GM12878 (cell line): ENCODE results near the gene NKAIN1. TPM values are rescaled to one million over a fixed set of nuclear protein-coding genes. Genes with fewer than 3 reads are reported as not detected.

Source experiments
- ATAC-seq: fragments of 200-7000 bp; cut with Tn5 transposase; 3 replicates; pipeline ENCODE4 v1.9.1; 2020; ENCODE audit warnings: mild to moderate bottlenecking, moderate library complexity
- BruUV-seq: library from RNA; stranded (reverse); fragments of 400-500 nt; replicated peaks from 2 replicates; lab custom pipeline; 2021; lab: Mats Ljungman, UMichigan
- CTCF ChIA-PET: fragments of 300-600 bp; sonication (Branson Sonifier 250); formaldehyde crosslinking; extraction: SDS; loops from one replicate; lab custom pipeline; 2021; ENCODE audit warnings: inconsistent platforms; lab: Yijun Ruan, JAX
- POLR2A ChIA-PET: fragments of 350-600 bp; formaldehyde crosslinking; extraction: SDS; loops from one replicate; lab custom pipeline; 2021; ENCODE audit warnings: inconsistent platforms; lab: Charles Lee
- RAD21 ChIA-PET: fragments of 300-600 bp; sonication (Branson Sonifier 250); formaldehyde crosslinking; loops from one replicate; lab custom pipeline; 2023; ENCODE audit warnings: antibody characterized with exemption; ENCODE audit not compliant: unreplicated experiment; lab: Charles Lee
- SMC1A ChIA-PET: fragments of 300-600 bp; sonication (Branson Sonifier 250); formaldehyde crosslinking; loops from one replicate; lab custom pipeline; 2023; ENCODE audit not compliant: unreplicated experiment, uncharacterized antibody; lab: Charles Lee
- DNase-seq: peaks from one replicate; pipeline ENCODE4 v3.0.0-alpha.2; 2011; ENCODE audit warnings: low read depth, low spot score
- FAIRE-seq: peaks from 3 replicates; lab custom pipeline; 2011; peaks lifted over from hg19 to GRCh38; lab: Jason Lieb, UNC
- H2AFZ ChIP-seq: 2 replicates; pipeline ENCODE4 v1.6.0; 2011; ENCODE audit warnings: low read depth, low read length, control low read depth; ENCODE audit not compliant: control insufficient read depth
- H3K27ac ChIP-seq: 2 replicates; pipeline ENCODE4 v1.5.1; 2011; ENCODE audit warnings: control low read depth; ENCODE audit not compliant: control insufficient read depth, insufficient read depth
- H3K27me3 ChIP-seq, 2 experiments: replicated peaks in 1 of 2; 2 replicates each; pipeline versions ENCODE4 v1.6.0 to v1.6.1; 2011; ENCODE audit warnings: low read length in 1 of 2; ENCODE audit not compliant: control insufficient read depth in 2 of 2, insufficient read depth in 2 of 2
- H3K36me3 ChIP-seq, 2 experiments: 2 replicates each; pipeline ENCODE4 v1.5.1; 2011; ENCODE audit warnings: low read length in 1 of 2; ENCODE audit not compliant: control insufficient read depth in 2 of 2, insufficient read depth in 2 of 2
- H3K4me1 ChIP-seq: 2 replicates; pipeline ENCODE4 v1.6.1; 2011; ENCODE audit warnings: mild to moderate bottlenecking, low read length, moderate library complexity, mixed read lengths; ENCODE audit not compliant: control insufficient read depth, insufficient read depth
- H3K4me2 ChIP-seq: 2 replicates; pipeline ENCODE4 v1.6.0; 2011; ENCODE audit warnings: control low read depth; ENCODE audit not compliant: control insufficient read depth, insufficient read depth
- H3K4me3 ChIP-seq: fragments of 200-600 bp; sonication (generic); 2 replicates; pipeline ENCODE4 v1.5.1; 2016
- H3K79me2 ChIP-seq: 2 replicates; pipeline ENCODE4 v1.6.0; 2011; ENCODE audit warnings: low read length; ENCODE audit not compliant: control insufficient read depth, insufficient read depth
- H3K9ac ChIP-seq: 2 replicates; pipeline ENCODE4 v1.8.0; 2011; ENCODE audit warnings: low read length, control low read depth, mixed read lengths; ENCODE audit not compliant: control insufficient read depth, insufficient read depth
- H3K9me3 ChIP-seq: replicated peaks from 3 replicates; pipeline ENCODE4 v1.5.1; 2011; ENCODE audit warnings: mild to moderate bottlenecking, low read length; ENCODE audit not compliant: control insufficient read depth, insufficient read depth
- H4K20me1 ChIP-seq: 2 replicates; pipeline ENCODE4 v1.6.0; 2011; ENCODE audit not compliant: control insufficient read depth, insufficient read depth
- BHLHE40 ChIP-seq, 2 experiments: fragments of 450-650 bp in 1 of 2; IDR thresholded peaks; 2 replicates each; pipeline ENCODE4 v1.6.1; 2011 to 2017; ENCODE audit warnings: low read depth in 2 of 2, borderline replicate concordance in 1 of 2, improper control_type of control experiment in 1 of 2, low read length in 1 of 2, mild to moderate bottlenecking in 1 of 2
- CBX3 ChIP-seq: fragments of 200-600 bp; sonication (generic); IDR thresholded peaks from 2 replicates; pipeline ENCODE4 v1.6.1; 2016; ENCODE audit warnings: low read depth, borderline replicate concordance
- CBX5 ChIP-seq: sonication (generic); IDR thresholded peaks from 2 replicates; pipeline ENCODE4 v1.6.1; 2016; ENCODE audit warnings: low read depth, moderate library complexity, mild to moderate bottlenecking, inconsistent platforms
- ESRRA ChIP-seq: IDR thresholded peaks from 2 replicates; pipeline ENCODE4 v1.6.1; 2012; ENCODE audit warnings: mild to moderate bottlenecking, low read length, improper control_type of control experiment
- FOS ChIP-seq: IDR thresholded peaks from 3 replicates; pipeline ENCODE4 v1.6.1; 2011; ENCODE audit warnings: borderline replicate concordance; ENCODE audit not compliant: insufficient read length; ENCODE audit errors: extremely low read depth
- MEF2B ChIP-seq: fragments of 450-650 bp; IDR thresholded peaks from 2 replicates; pipeline ENCODE4 v1.6.1; 2018; ENCODE audit warnings: mild to moderate bottlenecking, moderate library complexity; ENCODE audit not compliant: partially characterized antibody, poor library complexity, severe bottlenecking
- MTA2 ChIP-seq: fragments of 450-650 bp; IDR thresholded peaks from 2 replicates; pipeline ENCODE4 v1.6.1; 2016; ENCODE audit warnings: low read depth, mild to moderate bottlenecking, moderate library complexity
- RAD51 ChIP-seq: fragments of 450-650 bp; IDR thresholded peaks from 2 replicates; pipeline ENCODE4 v1.6.1; 2016; ENCODE audit warnings: moderate library complexity, mild to moderate bottlenecking, inconsistent platforms
- RB1 ChIP-seq: fragments of 450-650 bp; formaldehyde crosslinking; IDR thresholded peaks from 2 replicates; pipeline ENCODE4 v1.6.1; 2017; ENCODE audit warnings: mild to moderate bottlenecking, borderline replicate concordance
- SMAD5 ChIP-seq: IDR thresholded peaks from 2 replicates; pipeline ENCODE4 v1.6.1; 2016; ENCODE audit warnings: antibody characterized with exemption, low read depth
- SPI1 ChIP-seq: IDR thresholded peaks from 2 replicates; pipeline ENCODE4 v1.6.1; 2011; ENCODE audit warnings: low read depth, mild to moderate bottlenecking, low read length, moderate library complexity, borderline replicate concordance; ENCODE audit not compliant: insufficient read depth
- STAT3 ChIP-seq: IDR thresholded peaks from 2 replicates; pipeline ENCODE4 v1.6.1; 2011; ENCODE audit warnings: low read depth, low read length, improper control_type of control experiment
- TARDBP ChIP-seq: IDR thresholded peaks from 2 replicates; pipeline ENCODE4 v1.6.1; 2016; ENCODE audit warnings: borderline replicate concordance
- ZNF207 ChIP-seq: fragments of 450-650 bp; IDR thresholded peaks from 2 replicates; pipeline ENCODE4 v1.6.1; 2014; ENCODE audit warnings: antibody characterized with exemption, mild to moderate bottlenecking, borderline replicate concordance
- WGBS: methylation state at CpG from one replicate; pipeline ENCODE4 v1.1.6; 2016; ENCODE audit warnings: low lambda C conversion rate; ENCODE audit not compliant: insufficient replicate concordance, insufficient coverage; ENCODE audit errors: missing lambda C conversion rate; 5-methylcytosine and 5-hydroxymethylcytosine counted together
- in situ Hi-C: fragments of 300-500 bp; cut with MboI; formaldehyde crosslinking; loops from 9 replicates; pipeline ENCODE4 v1.14.3; 2018; ENCODE audit warnings: mixed read lengths
- intact Hi-C: fragments of 100-400 bp; cut with micrococcal nuclease; formaldehyde crosslinking; loops from one replicate; pipeline ENCODE4 v1.14.2; 2022; ENCODE audit not compliant: unreplicated experiment
- polyA plus RNA-seq, 11 experiments: library from polyadenylated mRNA; depleted of rRNA in 4 of 11; unstranded in 6 of 11; stranded (reverse) in 5 of 11; fragments of >200 nt; fragmentation: Nextera tagmentation in 4 of 11; fragmentation: Illumina TruSeq in 1 of 11; extraction: Ambion mirVana in 4 of 11; extraction: Trizol in 1 of 11; gene quantifications; 1 replicate in 1 of 11; 2 replicates in 10 of 11; pipeline versions ENCODE4 v1.2.1 to v1.2.3, GENCODE V29; 2011 to 2016; ENCODE audit warnings: inconsistent platforms in 2 of 11, missing spikeins in 2 of 11, low read depth in 1 of 11
- total RNA-seq, 4 experiments: library from RNA; depleted of rRNA in 3 of 4; stranded (reverse); fragments of >200 nt in 3 of 4; fragmentation: Illumina TruSeq in 1 of 4; extraction: Trizol in 1 of 4; gene quantifications; 2 replicates each; pipeline versions ENCODE4 v1.2.1 to v1.2.3, GENCODE V29; 2013 to 2021
- TF ChIP-seq, protein P1 (sequence below), 3 experiments: IDR thresholded peaks in 2 of 3; conservative IDR thresholded peaks in 1 of 3; 2 replicates each; pipeline ENCODE4 v1.5.1; 2011; ENCODE audit warnings: low read depth in 3 of 3, low read length in 3 of 3, mild to moderate bottlenecking in 3 of 3, control low read depth in 2 of 3, moderate library complexity in 2 of 3, inconsistent platforms in 1 of 3, mixed read lengths in 1 of 3; ENCODE audit not compliant: control insufficient read depth in 2 of 3, insufficient read depth in 1 of 3; ENCODE audit errors: extremely low read depth in 1 of 3
- TF ChIP-seq, protein P2 (sequence below): IDR thresholded peaks from 2 replicates; pipeline ENCODE4 v1.6.1; 2012; ENCODE audit warnings: mild to moderate bottlenecking, low read depth, low read length

The NKAIN1 gene
- total and polyA plus RNA-seq, 10 of the 15 experiments (the other 5 are each of a cell fraction or from before 2014, with no cell fraction given), result not detected

DNA sequence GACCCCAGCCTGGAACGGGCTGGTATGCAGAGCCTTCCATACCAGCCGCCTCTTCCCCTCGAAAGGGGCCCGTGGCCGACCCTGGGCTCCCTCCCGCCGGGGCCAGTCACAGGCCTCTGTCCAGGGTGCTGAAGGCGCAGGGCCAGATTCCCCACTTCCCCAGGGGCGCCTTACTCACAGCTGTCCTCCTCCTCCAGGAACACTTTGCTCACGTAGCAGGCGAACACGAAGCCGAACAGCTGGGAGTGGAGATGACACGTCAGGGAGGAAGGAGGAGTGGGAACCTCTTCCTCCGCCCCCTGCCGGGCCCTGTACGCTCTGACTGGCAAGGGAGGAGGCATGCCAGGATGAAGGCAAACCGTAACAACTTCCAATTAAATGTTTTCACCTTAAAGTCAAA, 57.3 kb downstream of the NKAIN1 start:
- POLR2A ChIA-PET, result interaction anchor here (0.6 kb wide), 1 partner anchor 98 kb away, joined by 5 read pairs; no protein-coding TSS in a partner anchor
- no TSS peak for BruUV-seq
- no peak overlapping the region for H3K4me3 ChIP-seq
- no peak overlapping the region for H3K27ac ChIP-seq
- peak; percentile 75 for ATAC-seq
- H3K4me1 ChIP-seq, result no peaks in the 10 kb centered on the region
- intact Hi-C loops, result no loop called here
- H3K36me3 ChIP-seq, result no peaks in the 10 kb centered on the region
- SMC1A ChIA-PET, result interaction anchor here (0.7 to 2.4 kb wide), 4 partner anchors 159 to 240 kb away, joined by 3 to 7 read pairs (median 4); no protein-coding TSS in a partner anchor
- WGBS, result 4% methylated on average over 16 of the region's 18 CpGs
- no peaks in the 10 kb centered on the region for H3K9me3 ChIP-seq
- no peaks in the 10 kb centered on the region for H3K79me2 ChIP-seq
- no peaks in the 10 kb centered on the region; a peak in 3 of 4 replicates for H3K27me3 ChIP-seq
- no peak for DNase-seq
- CTCF ChIA-PET, result interaction anchor here (0.7 to 6.1 kb wide), 8 partner anchors 9 to 367 kb away, joined by 3 to 47 read pairs (median 11); no protein-coding TSS in a partner anchor
- H2AFZ ChIP-seq, result no peak overlapping the region
- H4K20me1 ChIP-seq, result no peaks in the 10 kb centered on the region
- no peak for FAIRE-seq
- in situ Hi-C loops, result loop anchor here (5.0 to 10.0 kb wide), 2 partner anchors 242 to 355 kb away; no protein-coding TSS in a partner anchor
- H3K9ac ChIP-seq, result no peak overlapping the region
- RAD21 ChIA-PET, result interaction anchor here (0.5 to 3.6 kb wide), 3 partner anchors 49 to 607 kb away, joined by 3 to 20 read pairs (median 3); no protein-coding TSS in a partner anchor
- H3K4me2 ChIP-seq, result peak overlapping the region; percentile 36
- TF ChIP-seq ZNF207 (no peak), MTA2 (no peak), SMAD5 (no peak), RAD51 (no peak), MEF2B (no peak), CBX5 (no peak), RB1 (0 out of 2 replicates have a peak, but pooled peaks have one; percentile 35), TARDBP (no peak), CBX3 (no peak), BHLHE40 (IDR thresholded peaks at IDR 0.05; ENCODE audit: borderline replicate concordance in 1 of 2, low read depth in 2 of 2, low read length in 1 of 2) (no peak), STAT3 (no peak), SPI1 (0 out of 2 replicates have a peak, but pooled peaks have one; percentile 22), FOS (no peak), ESRRA (no peak)
- TF ChIP-seq, protein P1, sequence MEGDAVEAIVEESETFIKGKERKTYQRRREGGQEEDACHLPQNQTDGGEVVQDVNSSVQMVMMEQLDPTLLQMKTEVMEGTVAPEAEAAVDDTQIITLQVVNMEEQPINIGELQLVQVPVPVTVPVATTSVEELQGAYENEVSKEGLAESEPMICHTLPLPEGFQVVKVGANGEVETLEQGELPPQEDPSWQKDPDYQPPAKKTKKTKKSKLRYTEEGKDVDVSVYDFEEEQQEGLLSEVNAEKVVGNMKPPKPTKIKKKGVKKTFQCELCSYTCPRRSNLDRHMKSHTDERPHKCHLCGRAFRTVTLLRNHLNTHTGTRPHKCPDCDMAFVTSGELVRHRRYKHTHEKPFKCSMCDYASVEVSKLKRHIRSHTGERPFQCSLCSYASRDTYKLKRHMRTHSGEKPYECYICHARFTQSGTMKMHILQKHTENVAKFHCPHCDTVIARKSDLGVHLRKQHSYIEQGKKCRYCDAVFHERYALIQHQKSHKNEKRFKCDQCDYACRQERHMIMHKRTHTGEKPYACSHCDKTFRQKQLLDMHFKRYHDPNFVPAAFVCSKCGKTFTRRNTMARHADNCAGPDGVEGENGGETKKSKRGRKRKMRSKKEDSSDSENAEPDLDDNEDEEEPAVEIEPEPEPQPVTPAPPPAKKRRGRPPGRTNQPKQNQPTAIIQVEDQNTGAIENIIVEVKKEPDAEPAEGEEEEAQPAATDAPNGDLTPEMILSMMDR (IDR thresholded peaks at IDR 0.05 in 2 of 3, conservative IDR thresholded peaks at IDR 0.05 in 1 of 3; ENCODE audit: control insufficient read depth in 2 of 3, extremely low read depth in 1 of 3, insufficient read depth in 1 of 3, low read depth in 3 of 3, low read length in 3 of 3), result 0 out of 6 replicates have a peak, but pooled peaks of 1 of the 3 experiments have one; percentile 1
- TF ChIP-seq, protein P2, sequence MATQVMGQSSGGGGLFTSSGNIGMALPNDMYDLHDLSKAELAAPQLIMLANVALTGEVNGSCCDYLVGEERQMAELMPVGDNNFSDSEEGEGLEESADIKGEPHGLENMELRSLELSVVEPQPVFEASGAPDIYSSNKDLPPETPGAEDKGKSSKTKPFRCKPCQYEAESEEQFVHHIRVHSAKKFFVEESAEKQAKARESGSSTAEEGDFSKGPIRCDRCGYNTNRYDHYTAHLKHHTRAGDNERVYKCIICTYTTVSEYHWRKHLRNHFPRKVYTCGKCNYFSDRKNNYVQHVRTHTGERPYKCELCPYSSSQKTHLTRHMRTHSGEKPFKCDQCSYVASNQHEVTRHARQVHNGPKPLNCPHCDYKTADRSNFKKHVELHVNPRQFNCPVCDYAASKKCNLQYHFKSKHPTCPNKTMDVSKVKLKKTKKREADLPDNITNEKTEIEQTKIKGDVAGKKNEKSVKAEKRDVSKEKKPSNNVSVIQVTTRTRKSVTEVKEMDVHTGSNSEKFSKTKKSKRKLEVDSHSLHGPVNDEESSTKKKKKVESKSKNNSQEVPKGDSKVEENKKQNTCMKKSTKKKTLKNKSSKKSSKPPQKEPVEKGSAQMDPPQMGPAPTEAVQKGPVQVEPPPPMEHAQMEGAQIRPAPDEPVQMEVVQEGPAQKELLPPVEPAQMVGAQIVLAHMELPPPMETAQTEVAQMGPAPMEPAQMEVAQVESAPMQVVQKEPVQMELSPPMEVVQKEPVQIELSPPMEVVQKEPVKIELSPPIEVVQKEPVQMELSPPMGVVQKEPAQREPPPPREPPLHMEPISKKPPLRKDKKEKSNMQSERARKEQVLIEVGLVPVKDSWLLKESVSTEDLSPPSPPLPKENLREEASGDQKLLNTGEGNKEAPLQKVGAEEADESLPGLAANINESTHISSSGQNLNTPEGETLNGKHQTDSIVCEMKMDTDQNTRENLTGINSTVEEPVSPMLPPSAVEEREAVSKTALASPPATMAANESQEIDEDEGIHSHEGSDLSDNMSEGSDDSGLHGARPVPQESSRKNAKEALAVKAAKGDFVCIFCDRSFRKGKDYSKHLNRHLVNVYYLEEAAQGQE, result peak; percentile 99
